Hindlimb muscle (tissue), 1 donor: Measurements from ENCODE around the gene RGS7. TPM values are rescaled to one million over a fixed set of nuclear protein-coding genes. Genes with fewer than 3 reads are reported as not detected.
A peak's percentile ranks its signal among the peaks of the same experiment; 100 is the strongest.

Experiments used
- DNase-seq: peaks from one replicate; pipeline ENCODE4 v3.0.0-alpha.2; 2013
- polyA plus RNA-seq: library from polyadenylated mRNA; unstranded; fragments of 120-200 nt; gene quantifications from one replicate; pipeline ENCODE4 v1.2.1, GENCODE V29; 2013; ENCODE audit not compliant: insufficient read length

Gene RGS7
- polyA plus RNA-seq: not detected

DNA sequence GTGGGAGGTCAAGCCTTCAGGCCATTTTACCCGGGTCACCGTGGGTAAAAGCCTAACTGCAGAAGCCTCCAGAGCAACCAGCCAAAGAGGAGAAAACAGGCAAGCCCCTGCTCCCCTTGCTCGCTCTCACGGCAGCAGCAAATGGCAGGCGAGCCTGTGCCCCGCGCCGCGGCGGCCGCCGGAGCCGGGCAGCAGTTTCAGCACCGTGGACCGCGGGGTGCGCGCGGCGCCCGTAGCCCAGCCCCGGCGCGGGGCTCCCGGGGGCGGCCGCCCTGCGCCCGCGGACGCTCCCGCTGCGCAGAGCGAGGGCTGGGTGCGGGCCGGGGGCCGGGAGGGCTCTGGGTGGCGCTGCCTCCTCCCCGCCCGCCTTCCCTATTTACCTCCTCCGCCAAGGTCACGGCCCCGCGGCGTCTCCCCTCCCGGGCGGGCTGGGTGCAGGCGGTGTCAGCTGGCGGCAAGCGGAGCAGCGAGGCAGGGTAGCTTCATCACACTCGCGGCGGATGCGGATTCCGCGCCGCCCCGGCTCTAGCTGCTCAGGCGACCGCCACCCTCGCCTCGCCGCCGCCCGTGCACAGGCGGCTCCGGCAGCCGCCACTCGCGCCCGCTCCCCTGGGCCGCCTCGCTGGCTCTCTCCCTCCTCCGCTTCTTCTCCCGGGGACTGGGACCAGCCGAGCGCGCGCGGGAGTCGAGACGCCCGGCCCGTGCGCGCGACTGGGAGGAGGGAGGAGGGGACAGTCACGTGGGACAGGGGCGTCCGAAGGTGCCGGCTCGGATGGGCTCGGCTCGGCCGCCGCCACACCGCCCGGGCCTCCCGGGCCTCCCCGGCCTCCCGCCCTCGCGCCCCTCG is at the start of gene RGS7:
Gene RGS7 (minus strand): TSS at position 687 of the 847 bp plus-strand sequence.
- peak; percentile 58 for DNase-seq

DNA sequence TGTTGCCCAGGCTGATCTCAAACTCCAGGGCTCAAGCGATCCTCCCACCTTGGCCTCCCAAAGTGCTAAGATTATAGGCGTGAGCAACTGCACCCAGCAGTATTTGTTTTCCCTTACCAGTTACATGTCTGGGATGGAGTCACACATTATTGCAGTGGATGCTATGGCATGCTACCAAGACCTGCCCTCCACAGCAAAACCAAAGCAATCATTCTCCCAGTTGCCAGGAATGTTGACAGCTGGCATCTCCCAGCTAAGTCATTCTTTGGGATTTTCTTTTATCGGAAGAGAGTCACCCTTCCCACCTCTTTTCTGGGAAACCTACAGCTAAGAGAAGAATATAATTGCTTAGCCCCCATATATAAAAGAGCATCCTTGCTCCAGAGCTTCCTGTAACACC is 49.4 kb upstream of the RGS7 start:
- DNase-seq: no peak

DNA sequence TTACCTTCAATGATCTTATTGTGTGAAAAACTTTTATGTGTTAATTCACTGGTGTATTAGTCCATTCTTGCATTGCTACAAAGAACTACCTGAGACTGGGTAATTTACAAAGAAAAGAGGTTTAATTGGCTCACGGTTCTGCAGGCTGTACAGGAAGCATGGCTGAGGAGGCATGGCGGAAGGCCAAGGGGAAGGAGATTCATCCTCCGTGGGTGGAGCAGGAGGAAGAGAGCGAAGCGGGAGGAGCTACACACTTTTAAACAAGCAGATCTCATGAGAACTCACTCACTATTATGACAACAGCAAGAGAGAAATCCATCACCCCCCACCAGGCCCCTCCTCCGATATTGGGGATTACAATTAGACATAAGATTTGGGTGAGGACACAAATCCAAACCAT is 44.2 kb upstream of the RGS7 start:
- DNase-seq: no peak

GRCh38 chr1:241396747-241397681 is 40.0 kb upstream of the RGS7 start:
- DNase-seq: no peak

DNA sequence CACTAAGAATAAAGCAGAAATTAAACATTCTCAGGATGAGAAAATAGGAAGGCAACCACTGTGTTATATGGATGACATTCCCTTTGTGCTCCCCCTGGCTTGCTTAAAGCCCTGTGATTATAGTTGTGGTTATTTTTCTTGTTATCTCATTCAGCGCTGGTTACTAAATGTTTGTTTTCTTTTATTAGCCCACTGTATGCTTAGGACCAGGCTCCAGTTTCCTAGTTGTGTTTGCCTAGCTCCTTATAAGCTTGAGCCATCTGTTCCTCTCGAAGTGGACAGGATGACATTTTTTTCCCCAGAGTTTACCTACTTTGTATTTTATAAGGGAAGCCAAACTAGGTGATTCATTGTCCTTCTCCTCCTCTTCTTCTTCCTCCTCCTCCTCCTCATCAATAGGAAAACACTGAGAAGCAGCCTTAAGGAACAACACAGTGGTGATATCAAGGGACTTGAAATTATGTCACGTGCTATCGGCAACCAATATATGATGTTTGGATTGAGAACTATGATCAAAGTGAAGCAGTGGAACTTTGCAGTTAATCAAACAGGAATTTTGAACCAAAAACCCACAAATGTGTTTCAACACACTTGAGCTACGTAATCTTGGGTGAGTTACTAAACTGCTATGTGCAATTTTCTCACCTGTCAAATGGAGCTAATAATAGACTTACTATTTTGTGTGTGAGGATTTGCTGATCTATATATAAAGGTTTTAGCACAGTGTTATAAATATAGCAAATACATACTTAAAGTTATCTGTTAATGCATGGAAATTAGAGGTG is 35.1 kb upstream of the RGS7 start:
- DNase-seq: no peak

DNA sequence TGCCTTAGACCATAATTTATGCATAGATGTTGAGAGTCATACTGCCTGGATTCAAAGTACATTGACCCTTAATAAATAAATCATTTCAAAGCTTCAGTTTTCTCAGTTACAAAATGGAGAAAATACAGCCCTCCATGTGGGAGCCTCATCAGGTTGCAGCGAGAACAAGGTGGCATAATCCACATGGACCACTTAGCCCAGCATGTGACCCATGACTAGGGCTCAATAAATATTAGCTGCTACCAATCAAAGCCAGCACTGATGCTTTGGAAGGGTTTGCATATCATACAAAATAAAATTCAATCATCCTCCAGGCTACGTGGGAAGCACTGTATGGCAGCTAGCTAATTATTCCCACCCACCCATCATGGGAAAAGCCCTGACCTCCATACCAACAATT is 33.5 kb upstream of the RGS7 start:
- no peak for DNase-seq

DNA sequence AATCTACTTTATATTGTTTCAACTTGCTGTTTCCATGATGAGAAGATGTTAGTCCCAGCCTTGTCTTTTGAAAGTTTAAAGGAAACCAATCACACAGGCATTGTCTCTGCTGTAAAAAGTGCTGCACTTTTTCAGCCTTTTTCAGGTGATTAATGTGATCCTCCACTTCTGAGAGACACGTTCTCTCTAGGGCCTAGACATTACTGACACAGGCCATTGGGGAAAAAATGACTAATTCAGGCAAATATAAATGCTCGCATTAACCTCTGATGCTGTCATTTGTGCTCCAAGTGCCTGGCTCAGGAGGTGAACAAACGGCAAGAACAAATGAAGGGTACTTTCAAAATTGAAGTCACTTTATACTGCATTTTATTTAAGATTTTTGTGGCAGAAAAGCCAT is 32.4 kb upstream of the RGS7 start:
- DNase-seq: no peak

GRCh38 chr1:241387216-241387615 is 30.2 kb upstream of the RGS7 start:
- DNase-seq: no peak

GRCh38 chr1:241376701-241377100 is 19.7 kb upstream of the RGS7 start:
- DNase-seq: no peak

DNA sequence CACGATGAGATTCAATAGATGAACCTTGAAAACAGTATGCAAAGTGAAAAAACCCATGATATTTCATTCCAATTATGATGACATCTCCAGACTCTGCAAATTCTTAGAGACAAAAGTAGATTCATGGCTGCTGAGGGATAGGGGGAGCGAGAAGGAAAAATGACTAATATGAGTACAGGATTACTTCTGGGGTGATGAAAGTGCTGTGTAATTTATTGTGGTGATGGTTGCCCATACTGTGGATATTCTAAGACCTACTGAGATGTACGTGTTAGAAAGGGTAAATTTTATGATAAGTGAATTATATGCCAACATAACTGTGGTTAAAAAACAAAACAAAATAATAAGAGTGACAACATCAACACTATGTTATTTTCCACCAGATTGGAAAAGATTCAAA is 18.9 kb upstream of the RGS7 start:
- DNase-seq: no peak

DNA sequence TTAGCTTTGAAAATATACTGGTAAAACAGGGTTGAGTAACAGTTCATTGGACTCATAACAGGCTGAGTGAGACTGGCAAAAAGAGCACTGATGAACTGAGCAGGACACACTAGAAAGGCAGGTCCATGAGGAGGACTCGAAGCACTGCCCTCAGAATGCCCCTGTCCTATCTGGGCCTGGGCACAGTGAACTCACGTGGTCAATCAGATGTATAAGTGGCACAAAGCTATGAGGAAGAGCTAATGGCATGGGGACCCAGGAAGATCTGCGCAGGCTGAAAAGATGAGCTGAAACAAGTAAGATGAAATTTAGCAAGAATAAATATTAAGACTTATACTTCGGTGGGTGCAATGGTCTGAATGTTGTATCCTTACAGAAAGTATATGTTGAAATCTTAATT is 9.2 kb upstream of the RGS7 start:
- DNase-seq: no peak

DNA sequence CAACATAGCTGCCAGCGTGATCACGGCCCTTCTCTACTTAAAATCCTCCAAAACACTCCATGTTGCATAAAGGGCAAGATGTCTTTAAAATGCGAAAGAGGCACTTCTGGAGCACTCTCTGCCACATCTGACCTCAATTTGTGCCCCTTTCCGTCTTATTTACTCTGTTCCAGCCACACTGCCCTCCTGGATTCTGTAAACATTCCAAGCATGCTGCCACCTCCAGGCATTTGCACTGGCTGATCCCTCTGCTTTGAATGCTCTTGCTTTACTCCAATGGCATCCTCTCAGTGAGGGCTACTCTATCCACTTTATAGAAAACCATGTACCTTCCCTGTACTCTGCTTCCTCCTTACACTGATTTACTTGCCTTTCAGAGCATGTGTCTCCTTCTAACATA is 5.3 kb upstream of the RGS7 start:
- no peak for DNase-seq

- DNase-seq: no peak
Measured at GRCh38 chr1:241357366-241358340, 648 bp upstream of the RGS7 start.

GRCh38 chr1:241356187-241356518 is 852 bp downstream of the RGS7 start:
- DNase-seq: no peak

- DNase-seq: no peak
Measured at GRCh38 chr1:241355311-241356010, 1.5 kb downstream of the RGS7 start.

DNA sequence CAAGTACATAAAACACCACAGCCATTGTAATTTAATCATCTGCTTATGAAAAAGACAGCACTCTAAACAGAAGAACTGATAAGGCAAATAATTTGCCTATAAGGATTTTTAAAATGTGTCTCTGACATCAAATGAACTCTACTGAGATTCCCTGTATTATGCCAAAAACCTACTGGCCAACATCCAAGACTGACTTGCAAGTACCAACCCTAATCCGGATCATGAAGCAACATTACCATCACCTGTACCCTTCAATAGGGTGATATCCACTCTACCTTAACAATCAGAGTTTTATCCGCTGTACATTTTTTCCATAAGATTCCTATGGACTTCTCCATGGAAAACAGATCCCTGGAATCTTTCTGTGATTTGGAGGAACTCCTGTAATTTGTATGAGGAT is 4.6 kb downstream of the RGS7 start:
- no peak for DNase-seq

GRCh38 chr1:241351841-241352240 is 5.2 kb downstream of the RGS7 start:
- DNase-seq: no peak

DNA sequence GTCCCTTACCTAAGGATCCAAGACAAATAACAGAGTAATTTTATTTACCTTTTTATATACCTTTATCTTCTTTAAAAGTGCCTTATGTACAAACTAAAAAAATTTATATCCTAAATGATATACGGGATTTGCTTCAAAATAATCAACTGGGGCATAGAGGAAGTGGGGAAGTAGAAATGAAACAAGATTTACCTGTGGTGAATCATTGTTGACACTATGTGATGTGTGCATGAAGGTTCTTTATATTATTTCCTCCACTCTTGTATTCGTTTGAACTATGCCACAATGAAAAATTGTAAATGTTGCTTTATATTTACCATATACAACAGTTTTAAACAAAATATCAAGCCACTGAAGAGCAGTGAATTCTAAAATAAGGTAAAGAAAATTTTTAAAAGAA is 13.0 kb downstream of the RGS7 start:
- no peak for DNase-seq

- DNase-seq: no peak
Measured at GRCh38 chr1:241336335-241336734, 20.7 kb downstream of the RGS7 start.

DNA sequence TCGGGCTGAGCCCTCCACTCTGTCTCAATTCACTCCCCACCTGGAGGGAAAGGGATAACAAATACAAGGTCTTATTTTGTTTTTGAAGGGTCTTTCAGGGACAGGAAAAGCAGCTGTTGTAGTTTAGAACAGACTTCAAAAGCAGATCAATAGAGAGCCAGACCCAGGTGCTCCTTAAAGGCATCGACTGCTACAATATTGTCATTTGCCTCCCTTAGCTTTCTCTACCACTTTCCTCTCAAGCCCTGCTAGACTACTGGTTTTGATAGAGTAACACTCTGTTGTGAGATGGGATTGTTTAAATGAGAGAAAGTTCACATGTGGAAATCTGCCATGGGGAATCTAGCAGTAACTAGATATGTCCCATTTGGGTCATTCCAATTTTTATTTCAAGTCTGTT is 24.0 kb downstream of the RGS7 start:
- DNase-seq: no peak

DNA sequence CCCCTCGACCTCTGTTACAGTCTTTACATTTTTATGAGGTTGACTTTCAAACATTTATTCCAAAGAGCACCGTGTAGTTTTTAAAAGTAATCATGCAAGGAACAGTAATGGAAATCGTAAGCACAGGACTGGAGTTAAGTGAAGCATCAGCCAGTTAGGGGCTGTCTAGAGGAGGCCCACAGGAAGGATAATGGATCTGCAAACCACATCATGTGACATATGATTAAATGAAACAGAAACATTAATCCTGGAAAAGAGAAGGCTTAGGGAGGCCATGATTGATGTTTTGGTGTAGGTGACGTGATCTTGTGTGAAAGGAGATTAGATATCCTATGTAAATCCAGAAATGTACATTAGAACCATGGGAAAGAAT is 25.0 kb downstream of the RGS7 start:
- DNase-seq: no peak
